Measurements from ENCODE around the gene SCARB1. TPM values are rescaled to one million over a fixed set of nuclear protein-coding genes. Genes with fewer than 3 reads are reported as not detected.

SCARB1 gene
- total RNA-seq, 2 experiments from 2014 or later = 36.2 to 38.1 TPM

DNA sequence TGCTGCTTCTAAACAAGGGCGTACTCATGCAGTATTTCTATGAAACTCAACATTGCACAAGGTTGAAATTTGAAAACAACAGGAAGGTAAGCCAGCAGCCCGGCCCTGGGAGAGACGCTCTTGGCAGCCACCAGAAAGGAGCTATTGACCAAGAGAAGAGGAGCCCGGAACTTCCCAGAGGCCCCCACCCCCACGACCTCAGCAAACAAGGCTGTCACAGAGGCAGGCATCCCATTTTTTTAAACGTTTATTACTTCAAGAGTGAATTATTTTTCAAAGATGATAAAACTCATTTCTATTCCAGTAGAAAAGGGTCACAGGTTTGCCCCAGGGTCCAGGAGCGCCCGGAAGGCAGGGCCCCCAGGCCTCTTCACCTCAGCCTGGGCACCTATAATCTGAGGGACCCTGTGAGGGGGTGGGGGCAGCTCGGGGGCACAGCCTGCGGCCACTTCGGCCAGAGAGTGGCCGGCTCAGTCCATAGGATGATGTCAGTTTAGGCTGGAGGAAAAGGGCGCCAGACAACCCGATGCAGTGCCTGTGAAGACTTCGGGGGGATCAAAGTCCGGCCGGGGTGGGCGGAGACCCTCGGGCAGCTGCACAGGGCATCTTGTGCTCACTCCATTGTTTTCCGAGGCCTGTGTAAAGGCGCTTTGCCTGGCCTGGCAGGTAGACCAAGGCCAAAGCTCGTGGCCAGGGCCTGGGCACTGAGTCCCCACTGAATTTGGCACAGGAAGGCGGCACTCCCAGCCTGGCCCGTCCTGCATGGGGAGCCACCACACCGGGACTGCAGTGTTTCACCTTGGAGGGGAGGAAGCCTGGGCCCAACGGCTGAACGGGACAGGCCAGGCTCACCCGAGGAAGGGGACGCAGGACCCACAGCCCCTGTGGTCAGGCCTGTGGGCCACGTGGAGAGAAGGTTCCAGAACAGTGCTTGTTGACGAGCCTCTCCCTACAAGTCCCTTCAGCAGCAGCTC is 86.0 kb downstream of the SCARB1 start:
- no peak for ATAC-seq
- no peak overlapping the region for H3K4me3 Mint-ChIP-seq
- H3K27me3 Mint-ChIP-seq = peaks cover 3% of the 10 kb centered on the region
- ChIA-PET CTCF (no interaction called here), POLR2A (no interaction called here)
- peaks cover 32% of the 10 kb centered on the region for H3K4me1 Mint-ChIP-seq (ENCODE audit: low read depth)
- H3K27ac Mint-ChIP-seq = no peak overlapping the region
- DNase-seq = no peak
- H3K9me3 Mint-ChIP-seq = peaks cover 4% of the 10 kb centered on the region
- H3K36me3 Mint-ChIP-seq (ENCODE audit: low read depth) = peaks cover 17% of the 10 kb centered on the region
- intact Hi-C loops (cut with micrococcal nuclease) = loop anchor here (10.0 kb wide), 1 partner anchor 117 kb away; no protein-coding TSS in a partner anchor
- TF ChIP-seq, protein P1, sequence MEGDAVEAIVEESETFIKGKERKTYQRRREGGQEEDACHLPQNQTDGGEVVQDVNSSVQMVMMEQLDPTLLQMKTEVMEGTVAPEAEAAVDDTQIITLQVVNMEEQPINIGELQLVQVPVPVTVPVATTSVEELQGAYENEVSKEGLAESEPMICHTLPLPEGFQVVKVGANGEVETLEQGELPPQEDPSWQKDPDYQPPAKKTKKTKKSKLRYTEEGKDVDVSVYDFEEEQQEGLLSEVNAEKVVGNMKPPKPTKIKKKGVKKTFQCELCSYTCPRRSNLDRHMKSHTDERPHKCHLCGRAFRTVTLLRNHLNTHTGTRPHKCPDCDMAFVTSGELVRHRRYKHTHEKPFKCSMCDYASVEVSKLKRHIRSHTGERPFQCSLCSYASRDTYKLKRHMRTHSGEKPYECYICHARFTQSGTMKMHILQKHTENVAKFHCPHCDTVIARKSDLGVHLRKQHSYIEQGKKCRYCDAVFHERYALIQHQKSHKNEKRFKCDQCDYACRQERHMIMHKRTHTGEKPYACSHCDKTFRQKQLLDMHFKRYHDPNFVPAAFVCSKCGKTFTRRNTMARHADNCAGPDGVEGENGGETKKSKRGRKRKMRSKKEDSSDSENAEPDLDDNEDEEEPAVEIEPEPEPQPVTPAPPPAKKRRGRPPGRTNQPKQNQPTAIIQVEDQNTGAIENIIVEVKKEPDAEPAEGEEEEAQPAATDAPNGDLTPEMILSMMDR (IDR thresholded peaks at IDR 0.05) = no peak

DNA sequence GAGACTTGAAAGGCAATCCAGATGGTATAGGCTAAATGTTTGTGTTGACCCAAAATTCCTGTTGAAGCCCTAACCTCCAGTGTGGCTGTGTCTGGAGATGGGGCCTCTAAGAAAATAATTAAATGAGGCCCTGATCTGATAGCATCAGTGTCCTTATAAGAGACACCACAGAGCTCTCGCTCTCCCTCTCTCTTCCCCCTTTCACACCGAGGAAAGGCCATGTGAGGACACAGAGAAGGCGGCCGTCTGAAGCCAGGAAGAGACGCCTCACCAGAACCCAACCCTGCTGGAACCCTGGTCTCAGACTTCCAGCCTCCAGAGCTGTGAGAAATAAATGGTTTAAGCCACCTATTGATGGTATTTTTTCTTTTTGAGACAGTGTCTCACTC is 87.5 kb downstream of the SCARB1 start:
- no peak overlapping the region for H3K27ac Mint-ChIP-seq
- ChIA-PET POLR2A (interaction anchor here (0.6 kb wide), 2 partner anchors 29 to 254 kb away, joined by 3 read pairs; no protein-coding TSS in a partner anchor), CTCF (interaction anchor here (0.6 to 0.9 kb wide), 2 partner anchors 14 to 51 kb away, joined by 3 read pairs; no protein-coding TSS in a partner anchor)
- peaks cover 11% of the 10 kb centered on the region for H3K36me3 Mint-ChIP-seq (ENCODE audit: low read depth)
- H3K9me3 Mint-ChIP-seq = peaks cover 4% of the 10 kb centered on the region
- DNase-seq = no peak
- no peak for ATAC-seq
- peaks cover 14% of the 10 kb centered on the region for H3K27me3 Mint-ChIP-seq
- TF ChIP-seq, protein P1 (IDR thresholded peaks at IDR 0.05) = no peak
- H3K4me3 Mint-ChIP-seq = no peak overlapping the region
- H3K4me1 Mint-ChIP-seq (ENCODE audit: low read depth) = peaks cover 38% of the 10 kb centered on the region
- intact Hi-C loops (cut with micrococcal nuclease) = loop anchor here (10.0 kb wide), 1 partner anchor 119 kb away; no protein-coding TSS in a partner anchor

DNA sequence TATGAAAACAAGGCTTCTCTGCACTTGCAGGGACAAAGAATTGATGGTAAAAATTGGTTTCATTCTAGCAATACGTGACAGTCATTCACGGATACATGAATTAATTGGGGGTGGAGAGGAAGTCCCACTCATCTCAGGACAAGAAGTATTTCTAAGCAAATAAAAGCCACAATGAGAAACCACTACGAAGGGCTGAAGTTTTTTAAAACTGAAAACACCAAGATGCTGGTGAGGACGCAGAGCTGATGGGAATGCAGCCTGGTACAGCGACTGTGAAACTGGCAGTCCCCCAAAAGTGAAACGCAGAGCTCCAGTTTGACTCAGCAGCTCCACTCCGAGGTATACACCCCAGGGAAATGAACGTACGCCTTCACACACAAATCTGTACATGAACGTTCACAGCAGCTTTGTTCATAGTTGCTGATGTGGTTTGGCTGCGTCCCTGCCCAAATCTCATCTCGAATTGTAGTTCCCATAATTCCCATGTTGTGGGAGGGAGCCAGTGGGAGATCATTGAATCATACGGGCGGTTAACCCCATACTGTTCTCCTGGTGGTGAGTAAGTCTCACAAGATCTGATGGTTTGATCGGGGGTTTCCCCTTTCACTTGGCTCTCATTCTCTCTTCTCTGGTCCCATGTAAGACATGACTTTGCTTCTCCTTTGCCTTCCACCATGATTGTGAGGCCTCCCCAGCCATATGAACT is 89.0 kb downstream of the SCARB1 start:
- Mint-ChIP-seq H3K4me1 (ENCODE audit: low read depth) (peaks cover 36% of the 10 kb centered on the region), H3K27me3 (peaks cover 19% of the 10 kb centered on the region), H3K9me3 (peaks cover 4% of the 10 kb centered on the region), H3K27ac (peak overlapping the region; percentile 91), H3K4me3 (peak overlapping the region; percentile 46), H3K36me3 (ENCODE audit: low read depth) (peaks cover 11% of the 10 kb centered on the region)
- DNase-seq (peak; percentile 93), ATAC-seq (peak; percentile 92)
- TF ChIP-seq, protein P1 (IDR thresholded peaks at IDR 0.05) = no peak
- POLR2A ChIA-PET = interaction anchor here (0.8 to 1.1 kb wide), 6 partner anchors 12 to 143 kb away, joined by 3 to 4 read pairs (median 3); no protein-coding TSS in a partner anchor
- intact Hi-C loops (cut with micrococcal nuclease) = loop anchor here (10.0 kb wide), 1 partner anchor 120 kb away; no protein-coding TSS in a partner anchor
- CTCF ChIA-PET = interaction anchor here (1.1 to 2.0 kb wide), 4 partner anchors 10 to 175 kb away, joined by 3 to 12 read pairs (median 6); no protein-coding TSS in a partner anchor

DNA sequence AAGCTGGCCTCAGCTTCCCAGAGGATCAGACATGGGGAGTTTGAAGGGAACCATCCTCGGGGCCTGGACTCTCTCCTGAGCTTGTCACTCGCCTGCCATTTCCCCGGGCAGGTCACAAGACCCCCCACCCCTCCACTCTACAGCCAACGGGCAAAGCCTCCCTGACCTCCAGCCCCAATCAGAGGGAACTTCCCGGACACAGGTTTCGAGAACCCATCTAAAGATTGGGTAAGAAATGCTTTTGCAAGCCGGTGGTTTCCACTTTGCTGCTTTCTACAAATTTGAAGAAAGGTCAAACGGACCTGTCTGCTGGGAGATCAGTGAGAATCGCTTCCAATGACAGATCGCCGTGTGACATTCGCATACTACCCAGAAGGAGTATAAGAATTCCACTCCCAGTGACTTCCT is 89.6 kb downstream of the SCARB1 start:
- DNase-seq (peak; percentile 63), ATAC-seq (peak; percentile 8)
- H3K36me3 Mint-ChIP-seq (ENCODE audit: low read depth) = peaks cover 11% of the 10 kb centered on the region
- H3K4me1 Mint-ChIP-seq (ENCODE audit: low read depth) = peaks cover 36% of the 10 kb centered on the region
- peak overlapping the region; percentile 46 for H3K4me3 Mint-ChIP-seq
- H3K9me3 Mint-ChIP-seq = peaks cover 4% of the 10 kb centered on the region
- peak overlapping the region; percentile 91 for H3K27ac Mint-ChIP-seq
- H3K27me3 Mint-ChIP-seq = peaks cover 20% of the 10 kb centered on the region
- ChIA-PET CTCF (interaction anchor here (1.1 to 2.0 kb wide), 4 partner anchors 9 to 175 kb away, joined by 3 to 12 read pairs (median 6); no protein-coding TSS in a partner anchor), POLR2A (interaction anchor here (0.9 to 1.1 kb wide), 5 partner anchors 31 to 144 kb away, joined by 3 to 4 read pairs (median 3); no protein-coding TSS in a partner anchor)
- intact Hi-C loops (cut with micrococcal nuclease) = loop anchor here (10.0 kb wide), 1 partner anchor 121 kb away; no protein-coding TSS in a partner anchor
- TF ChIP-seq, protein P1 (IDR thresholded peaks at IDR 0.05) = no peak
